Muscle of leg (tissue), 11 donors: ENCODE results near the gene JPT2. TPM values are rescaled to one million over a fixed set of nuclear protein-coding genes. Genes with fewer than 3 reads are reported as not detected.
"Not testable (repeated sequence)": the region's sequence is repeated elsewhere in the genome, so short reads cannot be mapped to it uniquely, and the experiment has no call there.

Experiments used
- DNase-seq: peaks from one replicate; pipeline ENCODE4 v3.0.0; 2013
- H3K27ac ChIP-seq: one replicate; pipeline ENCODE4 v1.5.1; 2013; ENCODE audit warnings: mild to moderate bottlenecking, low read length, control low read depth
- H3K27me3 ChIP-seq: one replicate; pipeline ENCODE4 v1.6.1; 2013; ENCODE audit warnings: low read length; ENCODE audit not compliant: control insufficient read depth, insufficient read depth
- H3K36me3 ChIP-seq: one replicate; pipeline ENCODE4 v1.6.1; 2013; ENCODE audit warnings: low read length; ENCODE audit not compliant: control insufficient read depth, insufficient read depth
- H3K4me1 ChIP-seq: one replicate; pipeline ENCODE4 v1.6.1; 2013; ENCODE audit warnings: low read length; ENCODE audit not compliant: control insufficient read depth, insufficient read depth
- H3K4me3 ChIP-seq: one replicate; pipeline ENCODE4 v1.5.1; 2013; ENCODE audit warnings: low read length, control low read depth
- H3K9me3 ChIP-seq: replicated peaks from 2 replicates; pipeline ENCODE4 v1.6.1; 2013; ENCODE audit warnings: low read depth, low read length; ENCODE audit not compliant: control insufficient read depth
- WGBS: methylation state at CpG from one replicate; pipeline ENCODE4 v1.1.5; 2013; ENCODE audit warnings: missing lambda C conversion rate; ENCODE audit not compliant: insufficient coverage; 5-methylcytosine and 5-hydroxymethylcytosine counted together
- polyA plus RNA-seq, 8 donors: library from polyadenylated mRNA; unstranded; fragments of 120-200 nt; gene quantifications; one replicate each; pipeline versions ENCODE4 v1.2.1 to v1.2.3, GENCODE V29; 2013; ENCODE audit warnings: inconsistent platforms in 1 of 8, low replicate concordance in 1 of 8; ENCODE audit not compliant: insufficient read length in 8 of 8, insufficient read depth in 1 of 8
- total RNA-seq: library from RNA; stranded (reverse); fragments of 120-200 nt; gene quantifications from one replicate; pipeline ENCODE4 v1.2.4, GENCODE V29; 2013

The JPT2 gene
- total and polyA plus RNA-seq, 9 donors = 28.2 to 52.6 (median 38.6) TPM

GRCh38 chr16:1713331-1713730 is 35.3 kb downstream of the JPT2 start:
- Histone ChIP-seq H3K27me3 (no peaks in the 10 kb centered on the region), H3K4me3 (no peak overlapping the region), H3K9me3 (no peaks in the 10 kb centered on the region), H3K36me3 (peaks cover 24% of the 10 kb centered on the region), H3K4me1 (peaks cover 14% of the 10 kb centered on the region), H3K27ac (no peak overlapping the region)
- DNase-seq = no peak
- 58% methylated on average over 2 of the region's 7 CpGs for WGBS

DNA sequence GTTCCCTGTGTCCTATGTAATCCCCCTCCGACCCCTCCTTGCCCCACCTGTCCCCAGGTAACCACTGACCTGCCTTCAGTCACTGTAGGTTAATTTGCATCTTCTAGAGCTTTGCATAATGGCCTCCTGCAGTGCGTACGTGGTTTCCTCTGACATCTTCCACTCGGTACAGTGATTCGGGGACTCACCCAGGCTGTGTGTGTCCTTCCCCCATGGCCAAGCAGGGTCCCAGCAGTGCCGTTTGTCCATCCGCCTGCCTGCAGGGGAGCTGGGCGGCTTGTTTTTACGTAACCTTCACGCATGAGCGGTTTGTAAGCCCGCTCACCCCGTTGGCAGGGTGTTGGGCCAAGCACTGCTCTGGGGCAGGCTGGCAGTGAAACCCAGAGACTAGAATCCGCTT is 35.9 kb downstream of the JPT2 start:
- peaks cover 18% of the 10 kb centered on the region for H3K36me3 ChIP-seq
- 70% methylated on average over 9 of the region's 14 CpGs for WGBS
- no peaks in the 10 kb centered on the region for H3K27me3 ChIP-seq
- H3K9me3 ChIP-seq = no peaks in the 10 kb centered on the region
- peaks cover 8% of the 10 kb centered on the region for H3K4me1 ChIP-seq
- H3K27ac ChIP-seq = no peak overlapping the region
- DNase-seq = no peak
- no peak overlapping the region for H3K4me3 ChIP-seq

DNA sequence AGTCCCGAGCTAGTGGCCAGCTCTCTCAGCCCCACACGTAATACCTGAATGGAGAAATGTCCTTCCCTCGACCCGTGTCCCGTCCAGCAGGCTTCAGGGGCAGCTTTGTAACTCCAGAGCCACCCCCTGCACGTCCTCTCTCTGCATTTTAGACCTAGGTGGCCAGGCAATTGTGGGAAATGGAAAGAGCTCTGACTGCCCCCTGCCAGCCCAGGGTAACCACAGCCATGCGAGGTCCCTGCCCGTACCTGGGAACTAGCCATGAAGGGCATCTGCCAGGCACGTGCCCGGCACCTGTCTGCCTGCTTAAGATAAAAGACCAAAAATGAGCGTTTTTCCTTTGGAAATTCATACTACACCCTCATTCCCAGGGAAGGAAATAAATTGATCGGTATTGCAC is 37.1 kb downstream of the JPT2 start:
- no peak overlapping the region for H3K4me3 ChIP-seq
- WGBS = 90% methylated on average over 12 of the region's 12 CpGs
- H3K27ac ChIP-seq = no peak overlapping the region
- no peaks in the 10 kb centered on the region for H3K9me3 ChIP-seq
- peaks cover 5% of the 10 kb centered on the region for H3K4me1 ChIP-seq
- no peaks in the 10 kb centered on the region for H3K27me3 ChIP-seq
- H3K36me3 ChIP-seq = peaks cover 14% of the 10 kb centered on the region
- no peak for DNase-seq

- not testable (repeated sequence) for DNase-seq, H3K36me3 ChIP-seq, H3K27me3 ChIP-seq, H3K4me3 ChIP-seq, H3K27ac ChIP-seq, H3K4me1 ChIP-seq, H3K9me3 ChIP-seq
- WGBS = 81% methylated on average over 4 of the region's 10 CpGs
Observed at GRCh38 chr16:1718236-1718635, 40.2 kb downstream of the JPT2 start.

- H3K4me3 ChIP-seq, H3K27ac ChIP-seq, H3K27me3 ChIP-seq, H3K4me1 ChIP-seq, H3K9me3 ChIP-seq, DNase-seq, H3K36me3 ChIP-seq: not testable (repeated sequence)
- WGBS = 79% methylated on average over 4 of the region's 12 CpGs
Observed at GRCh38 chr16:1719559-1720229, 41.6 kb downstream of the JPT2 start.

DNA sequence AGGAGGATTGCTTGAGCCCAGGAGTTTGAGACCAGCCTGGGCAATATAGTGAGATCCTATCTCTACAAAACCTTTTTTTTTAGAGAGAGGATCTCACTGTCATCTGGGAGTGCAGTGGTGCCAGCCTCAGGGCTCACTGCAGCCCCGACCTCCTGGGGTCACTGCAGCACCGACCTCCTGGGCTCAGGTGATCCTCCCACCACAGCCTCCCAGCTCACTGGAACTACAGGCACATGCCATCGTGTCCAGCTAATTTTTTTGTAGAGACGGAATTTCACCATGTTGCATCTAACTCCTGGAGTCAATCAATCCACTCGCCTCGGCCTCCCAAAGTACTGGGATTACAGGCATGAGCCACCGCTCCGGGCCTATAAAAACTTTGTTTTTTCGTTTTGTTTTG is 43.3 kb downstream of the JPT2 start:
- H3K36me3 ChIP-seq = peaks cover 14% of the 10 kb centered on the region
- H3K4me3 ChIP-seq = no peak overlapping the region
- DNase-seq = no peak
- no peaks in the 10 kb centered on the region for H3K9me3 ChIP-seq
- WGBS = 91% methylated on average over 6 of the region's 9 CpGs
- peaks cover 2% of the 10 kb centered on the region for H3K4me1 ChIP-seq
- no peak overlapping the region for H3K27ac ChIP-seq
- H3K27me3 ChIP-seq = no peaks in the 10 kb centered on the region

DNA sequence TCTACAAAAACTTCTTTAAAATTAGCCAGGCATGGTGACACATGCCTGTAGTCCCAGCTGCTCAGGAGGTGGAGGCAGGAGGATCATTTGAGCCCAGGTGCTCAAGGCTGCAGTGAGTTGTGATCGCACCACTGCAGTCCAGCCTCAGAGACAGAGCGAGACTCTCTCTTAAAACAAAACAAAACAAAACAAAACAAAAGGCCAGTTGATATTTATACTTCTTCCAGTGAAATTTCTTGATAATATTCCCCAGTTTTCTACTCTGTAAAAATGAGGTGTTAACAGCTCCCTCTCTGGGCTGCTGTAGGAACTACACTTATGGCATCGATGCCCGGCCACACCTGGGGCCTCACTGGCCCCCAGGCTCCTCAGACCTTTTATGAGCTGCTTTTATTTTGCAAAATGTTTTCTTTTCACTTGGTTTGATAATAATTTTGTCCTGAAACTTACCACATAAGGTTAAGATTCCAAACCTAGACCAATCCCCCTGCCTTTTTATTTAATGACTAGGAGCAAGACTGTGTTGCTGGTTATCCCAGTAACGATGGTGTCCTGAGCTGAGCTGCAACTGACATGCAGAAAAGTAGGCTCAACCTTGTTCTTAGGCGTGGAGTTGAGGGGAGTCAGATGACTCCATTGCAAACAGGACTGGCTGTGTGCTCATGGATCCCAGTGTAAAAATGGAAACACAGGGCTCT is 45.5 kb downstream of the JPT2 start:
- Histone ChIP-seq H3K27ac (no peak overlapping the region), H3K9me3 (no peaks in the 10 kb centered on the region), H3K4me3 (no peak overlapping the region), H3K27me3 (no peaks in the 10 kb centered on the region), H3K36me3 (peaks cover 28% of the 10 kb centered on the region), H3K4me1 (peaks cover 2% of the 10 kb centered on the region)
- 66% methylated on average over 2 of the region's 6 CpGs for WGBS
- DNase-seq = no peak

DNA sequence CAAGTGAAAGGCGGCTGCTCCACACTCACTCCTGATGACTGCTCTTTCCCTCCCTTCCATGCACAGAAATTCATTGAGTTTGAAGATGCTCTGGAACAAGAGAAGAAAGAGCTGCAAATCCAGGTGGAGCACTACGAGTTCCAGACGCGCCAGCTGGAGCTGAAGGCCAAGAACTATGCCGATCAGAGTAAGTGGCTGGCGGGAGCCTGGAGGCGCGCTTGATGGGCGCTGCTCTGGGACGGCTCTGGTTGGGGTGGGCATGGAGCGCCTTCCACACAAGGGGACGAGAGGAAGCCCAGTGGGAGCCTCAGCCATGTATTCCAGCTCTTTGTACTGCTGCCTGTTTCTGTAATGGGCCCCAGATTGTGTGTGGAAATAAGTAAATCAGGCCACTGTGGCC is 46.4 kb downstream of the JPT2 start:
- Histone ChIP-seq H3K36me3 (peaks cover 33% of the 10 kb centered on the region), H3K4me3 (no peak overlapping the region), H3K9me3 (no peaks in the 10 kb centered on the region), H3K27me3 (no peaks in the 10 kb centered on the region), H3K4me1 (peaks cover 2% of the 10 kb centered on the region), H3K27ac (no peak overlapping the region)
- DNase-seq = no peak
- WGBS = 84% methylated on average over 11 of the region's 12 CpGs

DNA sequence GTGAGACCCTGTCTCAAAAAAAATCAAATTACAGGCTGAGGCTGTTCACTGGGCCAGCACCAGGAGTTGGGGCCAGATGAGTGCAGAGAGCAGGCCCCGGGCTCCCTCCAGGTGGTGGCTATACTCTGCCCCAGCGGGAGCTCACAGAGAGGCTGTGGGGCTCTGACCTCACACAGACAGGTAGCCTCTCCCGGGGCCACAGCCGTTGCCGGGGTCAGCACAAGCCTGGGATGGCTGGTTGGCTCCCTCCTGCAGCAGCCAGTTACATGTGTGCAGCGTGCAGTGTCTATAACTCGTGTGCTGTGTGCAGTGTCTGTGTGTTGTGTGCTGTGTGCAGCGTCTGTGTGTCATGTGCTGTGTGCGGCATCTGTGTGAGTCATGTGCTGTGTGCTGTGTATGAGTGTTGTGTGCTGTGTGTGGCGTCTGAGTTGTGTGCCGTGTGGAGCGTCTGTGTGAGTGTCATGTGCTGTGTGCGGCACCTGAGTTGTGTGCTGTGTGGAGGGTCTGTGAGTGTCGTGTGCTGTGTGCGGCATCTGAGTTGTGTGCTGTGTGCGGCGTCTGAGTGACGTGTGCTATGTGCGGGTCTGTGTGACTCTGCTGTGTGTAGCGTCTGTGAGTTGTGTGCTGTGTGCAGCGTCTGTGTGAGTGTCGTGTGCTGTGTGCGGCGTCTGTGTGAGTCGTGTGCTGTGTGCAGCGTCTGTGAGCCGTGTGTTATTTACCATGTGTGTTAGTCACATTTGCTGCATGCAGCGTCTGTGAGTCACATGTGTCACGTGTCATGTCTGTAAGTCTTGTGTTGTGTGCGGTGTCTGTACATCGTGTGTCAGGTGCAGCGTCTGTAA is 48.8 kb downstream of the JPT2 start:
- Histone ChIP-seq H3K9me3 (no peaks in the 10 kb centered on the region), H3K4me3 (no peak overlapping the region), H3K27me3 (no peaks in the 10 kb centered on the region), H3K36me3 (peaks cover 45% of the 10 kb centered on the region), H3K27ac (no peak overlapping the region), H3K4me1 (peaks cover 2% of the 10 kb centered on the region)
- 94% methylated on average over 32 of the region's 32 CpGs for WGBS
- DNase-seq = no peak
